GM06990 (cell line): ENCODE results near the gene VTI1A.

Experiments
- DNase-seq: peaks from one replicate; pipeline ENCODE4 v3.0.0-alpha.2; 2011; ENCODE audit not compliant: insufficient read length; ENCODE audit errors: extremely low read depth
- H3K27me3 ChIP-seq: replicated peaks from 2 replicates; pipeline ENCODE4 v1.6.0; 2011; ENCODE audit warnings: low read length; ENCODE audit not compliant: control insufficient read depth, insufficient read depth
- H3K36me3 ChIP-seq: 2 replicates; pipeline ENCODE4 v1.5.1; 2011; ENCODE audit warnings: low read length; ENCODE audit not compliant: control insufficient read depth, insufficient read depth
- H3K4me3 ChIP-seq: replicated peaks from 2 replicates; pipeline ENCODE4 v1.5.1; 2011; ENCODE audit warnings: low read depth, mild to moderate bottlenecking, control low read depth, low read length
- CTCF ChIP-seq: IDR thresholded peaks from 2 replicates; pipeline ENCODE4 v1.5.1; 2011; ENCODE audit warnings: low read length, control low read depth, mild to moderate bottlenecking, inconsistent platforms; ENCODE audit not compliant: insufficient read depth, poor library complexity, severe bottlenecking

Gene VTI1A

GRCh38 chr10:112679392-112679791 is 232.4 kb downstream of the VTI1A start:
- no peak overlapping the region for H3K4me3 ChIP-seq
- TF ChIP-seq CTCF: no peak
- no peak for DNase-seq
- H3K27me3 ChIP-seq: no peaks in the 10 kb centered on the region
- H3K36me3 ChIP-seq: no peaks in the 10 kb centered on the region

- no peaks in the 10 kb centered on the region for H3K36me3 ChIP-seq
These were observed 233.6 kb downstream of the VTI1A start for GRCh38 chr10:112680586-112680985.

GRCh38 chr10:112687647-112688046 is 240.6 kb downstream of the VTI1A start:
- no peaks in the 10 kb centered on the region; the same call in 1 of the 2 replicates for H3K36me3 ChIP-seq
- no peak for DNase-seq
- no peak for TF ChIP-seq CTCF
- H3K27me3 ChIP-seq: no peaks in the 10 kb centered on the region
- no peak overlapping the region for H3K4me3 ChIP-seq

More at GRCh38 chr10:112680586-112680985, 233.6 kb downstream of the VTI1A start:
- Histone ChIP-seq H3K4me3 (no peak overlapping the region), H3K27me3 (no peaks in the 10 kb centered on the region)
- TF ChIP-seq CTCF: no peak
- DNase-seq: no peak

- no peak for DNase-seq
- TF ChIP-seq CTCF: peak; percentile 29
- no peaks in the 10 kb centered on the region for H3K27me3 ChIP-seq
- no peak overlapping the region for H3K4me3 ChIP-seq
- no peaks in the 10 kb centered on the region; the same call in 1 of the 2 replicates for H3K36me3 ChIP-seq
These were observed 242.5 kb downstream of the VTI1A start for GRCh38 chr10:112689327-112690072.

- H3K27me3 ChIP-seq: no peaks in the 10 kb centered on the region
- no peak overlapping the region for H3K4me3 ChIP-seq
- TF ChIP-seq CTCF: no peak
- no peaks in the 10 kb centered on the region for H3K36me3 ChIP-seq
- no peak for DNase-seq
These were observed 248.5 kb downstream of the VTI1A start for GRCh38 chr10:112695539-112695938.
